GM12801 (cell line): ENCODE measurements around the gene ZBTB16.

Experiments used
- TF ChIP-seq, protein P1 (sequence below): IDR thresholded peaks from one replicate; pipeline ENCODE4 v1.5.1; 2011; ENCODE audit warnings: control low read depth; ENCODE audit not compliant: insufficient read length; ENCODE audit errors: extremely low read depth

The ZBTB16 gene

DNA sequence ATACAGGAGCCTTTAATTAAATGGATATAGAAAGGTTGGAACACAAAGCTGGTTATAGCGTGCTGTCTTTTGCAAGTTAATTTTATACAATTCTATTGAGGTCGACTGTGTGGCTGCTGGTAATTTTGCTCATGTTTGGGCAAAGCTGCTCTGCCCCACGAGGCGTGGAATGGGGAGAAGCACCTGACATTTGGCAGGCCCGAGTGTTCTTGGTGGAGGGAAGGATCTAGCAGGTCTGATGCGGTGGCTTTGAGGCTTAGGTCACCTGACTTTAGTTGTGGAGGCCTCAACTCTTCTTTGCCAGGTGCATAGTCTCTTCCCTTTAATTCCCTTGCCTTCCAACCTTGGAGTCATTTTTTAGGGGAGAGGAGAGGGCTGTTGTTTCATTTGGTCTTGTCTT, 97.3 kb downstream of the ZBTB16 start:
- TF ChIP-seq, protein P1, sequence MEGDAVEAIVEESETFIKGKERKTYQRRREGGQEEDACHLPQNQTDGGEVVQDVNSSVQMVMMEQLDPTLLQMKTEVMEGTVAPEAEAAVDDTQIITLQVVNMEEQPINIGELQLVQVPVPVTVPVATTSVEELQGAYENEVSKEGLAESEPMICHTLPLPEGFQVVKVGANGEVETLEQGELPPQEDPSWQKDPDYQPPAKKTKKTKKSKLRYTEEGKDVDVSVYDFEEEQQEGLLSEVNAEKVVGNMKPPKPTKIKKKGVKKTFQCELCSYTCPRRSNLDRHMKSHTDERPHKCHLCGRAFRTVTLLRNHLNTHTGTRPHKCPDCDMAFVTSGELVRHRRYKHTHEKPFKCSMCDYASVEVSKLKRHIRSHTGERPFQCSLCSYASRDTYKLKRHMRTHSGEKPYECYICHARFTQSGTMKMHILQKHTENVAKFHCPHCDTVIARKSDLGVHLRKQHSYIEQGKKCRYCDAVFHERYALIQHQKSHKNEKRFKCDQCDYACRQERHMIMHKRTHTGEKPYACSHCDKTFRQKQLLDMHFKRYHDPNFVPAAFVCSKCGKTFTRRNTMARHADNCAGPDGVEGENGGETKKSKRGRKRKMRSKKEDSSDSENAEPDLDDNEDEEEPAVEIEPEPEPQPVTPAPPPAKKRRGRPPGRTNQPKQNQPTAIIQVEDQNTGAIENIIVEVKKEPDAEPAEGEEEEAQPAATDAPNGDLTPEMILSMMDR = no peak

DNA sequence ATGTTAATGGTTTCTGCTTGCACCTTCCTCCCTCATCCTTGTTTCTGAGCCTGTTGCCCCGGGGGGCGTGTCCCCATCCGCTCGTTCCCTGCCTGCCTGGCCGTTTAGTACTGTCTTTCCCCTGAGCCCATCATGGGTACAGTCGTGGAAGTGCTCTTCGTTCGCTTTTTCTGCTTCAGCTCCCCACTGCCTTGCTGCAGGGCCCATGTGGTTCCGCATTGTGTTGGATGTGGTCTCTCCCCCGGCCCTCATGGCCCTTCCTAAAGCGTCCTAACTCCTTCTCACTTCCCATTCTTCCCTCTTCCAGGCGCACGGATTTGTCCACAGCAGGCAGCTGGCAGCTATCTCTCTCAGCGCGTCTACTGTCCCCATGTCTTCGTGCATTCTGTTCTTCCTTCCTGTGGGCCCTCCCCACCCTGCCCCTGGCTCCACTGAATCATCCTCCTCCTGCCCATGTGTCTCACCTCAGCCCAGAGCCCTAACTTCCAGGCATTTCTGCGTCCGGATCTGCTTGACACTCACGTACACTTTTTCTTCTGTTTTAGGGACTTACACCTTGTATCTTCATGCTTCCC, 98.1 kb downstream of the ZBTB16 start:
- TF ChIP-seq, protein P1 = no peak

DNA sequence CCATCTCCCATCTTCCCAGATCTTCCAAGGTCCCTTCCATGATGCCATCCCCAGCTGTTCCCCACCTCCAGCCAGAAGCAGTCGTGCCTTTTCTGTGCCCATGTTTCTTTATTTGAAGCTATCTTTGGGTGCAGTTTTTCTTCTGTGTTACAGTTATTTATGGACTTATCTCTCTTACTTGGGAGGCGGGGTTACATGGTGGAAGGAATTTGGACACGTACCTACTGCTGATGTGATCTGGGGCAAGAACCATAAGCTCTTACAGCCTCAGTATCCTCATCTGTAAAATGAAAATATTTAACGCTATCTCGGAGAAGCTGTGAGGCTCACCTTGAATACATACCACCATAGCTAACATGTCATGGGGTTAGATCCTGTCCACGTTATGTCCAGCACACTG, 98.9 kb downstream of the ZBTB16 start:
- TF ChIP-seq, protein P1 = no peak

DNA sequence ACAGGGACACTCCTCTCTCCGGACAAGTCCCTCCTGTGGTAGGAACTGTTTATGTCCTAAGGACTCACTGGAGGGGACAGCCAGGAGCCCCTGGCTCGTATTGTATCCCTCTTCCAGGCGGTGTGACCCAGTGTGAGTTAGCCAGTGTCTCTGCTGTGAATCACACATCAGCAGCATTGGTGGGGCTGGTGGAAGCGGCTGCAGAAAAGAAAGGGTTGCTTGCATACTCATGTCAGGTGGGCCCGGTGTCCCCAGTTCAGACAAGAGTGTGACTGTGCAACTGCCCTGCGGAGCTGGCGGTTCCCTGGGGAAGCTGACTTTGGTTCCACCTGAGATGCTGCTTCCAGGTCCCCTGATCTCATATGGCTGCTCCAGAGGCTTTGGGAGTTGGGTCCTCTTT, 99.4 kb downstream of the ZBTB16 start:
- TF ChIP-seq, protein P1 = no peak

DNA sequence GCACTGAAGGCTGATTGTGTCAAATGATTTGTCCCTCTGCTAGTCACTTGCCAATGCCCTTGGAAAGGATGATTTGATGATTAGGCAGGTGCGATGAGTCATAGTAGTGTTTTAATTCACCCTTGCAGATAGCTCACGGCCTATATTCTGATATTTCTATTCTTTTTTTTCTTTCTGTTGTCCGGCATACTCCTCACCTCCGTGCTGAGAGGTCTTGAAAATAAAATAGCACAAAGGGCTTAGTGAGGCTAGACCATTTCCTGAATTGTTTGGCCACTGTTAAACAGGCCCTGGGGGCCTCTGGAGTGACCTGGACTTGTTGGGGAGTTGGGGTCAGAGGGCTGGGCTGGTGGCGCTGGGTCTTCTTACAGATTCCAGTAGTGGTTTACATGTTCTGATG, 99.8 kb downstream of the ZBTB16 start:
- TF ChIP-seq, protein P1 = no peak

DNA sequence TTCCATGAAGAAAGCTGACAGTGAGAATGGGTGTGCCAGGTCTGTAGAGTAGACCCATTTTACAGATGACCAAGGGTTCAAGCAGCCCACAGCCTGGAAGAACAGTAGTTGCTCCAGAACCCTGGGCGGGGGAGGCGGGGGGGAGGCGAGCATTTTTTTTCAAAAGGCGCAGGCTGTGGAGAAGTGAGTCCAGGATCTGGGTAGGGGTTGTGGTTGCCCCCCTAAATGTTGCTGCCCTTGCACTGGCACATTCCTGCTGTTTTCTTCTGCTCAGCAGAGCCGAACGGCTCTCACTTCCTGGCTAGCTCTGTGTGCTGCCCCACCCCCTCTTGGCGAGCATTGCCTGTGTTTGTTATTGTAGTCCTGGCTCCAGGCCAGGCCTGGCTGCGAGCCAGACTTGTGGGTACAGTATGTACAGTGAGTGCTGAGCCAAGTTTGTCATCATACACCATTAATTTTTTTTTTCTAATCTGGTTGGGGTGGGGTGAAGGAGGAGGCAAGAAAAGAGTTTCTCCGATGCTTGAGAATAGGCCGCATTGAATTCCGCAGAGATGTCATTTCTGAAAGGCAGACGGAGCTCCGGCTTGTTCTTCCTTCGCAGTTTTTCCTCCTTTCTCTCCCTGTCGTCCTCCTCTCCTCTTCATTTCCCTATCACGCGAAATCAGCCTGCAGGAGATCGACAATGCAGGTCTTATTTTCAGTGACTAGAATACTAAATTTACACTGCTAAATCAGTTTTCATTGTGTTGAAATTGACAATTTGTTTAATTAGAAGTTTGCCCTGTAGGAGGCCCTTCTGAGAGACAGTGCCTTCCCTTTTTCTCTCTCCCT, 100.5 kb downstream of the ZBTB16 start:
- TF ChIP-seq, protein P1 = no peak

DNA sequence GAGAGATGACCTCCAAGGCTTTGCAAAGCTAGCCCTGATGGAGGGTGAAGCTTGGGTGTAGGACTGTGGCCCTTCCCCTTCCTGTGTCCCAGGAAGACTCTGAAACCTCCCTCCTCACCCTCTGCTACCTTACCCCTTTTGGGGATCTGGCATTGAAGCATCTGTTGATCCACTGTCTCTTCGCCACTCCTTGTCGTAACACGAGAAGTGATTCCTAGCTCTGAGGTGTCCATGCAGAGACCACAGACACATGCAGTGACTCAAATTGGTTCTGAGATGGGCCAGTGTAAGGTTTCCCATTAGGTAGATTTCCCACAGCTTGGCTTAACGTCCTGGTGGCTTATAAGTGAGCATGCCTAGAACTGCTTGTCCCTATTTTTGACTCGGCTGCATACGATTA, 101.4 kb downstream of the ZBTB16 start:
- TF ChIP-seq, protein P1 = no peak
